GM18517 (cell line): ENCODE data around the gene SIVA1.

ENCODE experiments used
- ATAC-seq: cut with Tn5 transposase; IDR thresholded peaks from one replicate; pipeline ENCODE4 v1.9.1; 2021; ENCODE audit warnings: mild to moderate bottlenecking, moderate library complexity; ENCODE audit not compliant: unreplicated experiment

The SIVA1 gene

GRCh38 chr14:104783484-104784217 is 30.7 kb downstream of the SIVA1 start:
- ATAC-seq = no peak

DNA sequence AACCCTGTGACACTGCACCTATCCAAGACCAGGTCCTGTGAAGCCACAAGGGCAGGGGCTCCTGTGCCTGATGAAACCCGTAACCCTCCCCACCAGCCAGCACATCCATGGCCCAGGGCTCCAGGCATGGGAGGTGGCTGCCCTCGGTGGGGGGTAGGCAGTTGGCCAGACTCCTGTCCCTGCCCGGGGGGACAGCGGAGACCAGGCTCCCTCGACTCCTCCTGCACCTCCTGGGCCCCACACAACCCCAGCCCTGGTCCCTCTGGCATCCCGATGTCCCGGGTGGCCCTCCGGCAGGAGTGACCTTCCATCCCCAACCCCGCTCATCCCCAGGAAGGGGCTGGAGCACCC is 31.2 kb downstream of the SIVA1 start:
- ATAC-seq = no peak

DNA sequence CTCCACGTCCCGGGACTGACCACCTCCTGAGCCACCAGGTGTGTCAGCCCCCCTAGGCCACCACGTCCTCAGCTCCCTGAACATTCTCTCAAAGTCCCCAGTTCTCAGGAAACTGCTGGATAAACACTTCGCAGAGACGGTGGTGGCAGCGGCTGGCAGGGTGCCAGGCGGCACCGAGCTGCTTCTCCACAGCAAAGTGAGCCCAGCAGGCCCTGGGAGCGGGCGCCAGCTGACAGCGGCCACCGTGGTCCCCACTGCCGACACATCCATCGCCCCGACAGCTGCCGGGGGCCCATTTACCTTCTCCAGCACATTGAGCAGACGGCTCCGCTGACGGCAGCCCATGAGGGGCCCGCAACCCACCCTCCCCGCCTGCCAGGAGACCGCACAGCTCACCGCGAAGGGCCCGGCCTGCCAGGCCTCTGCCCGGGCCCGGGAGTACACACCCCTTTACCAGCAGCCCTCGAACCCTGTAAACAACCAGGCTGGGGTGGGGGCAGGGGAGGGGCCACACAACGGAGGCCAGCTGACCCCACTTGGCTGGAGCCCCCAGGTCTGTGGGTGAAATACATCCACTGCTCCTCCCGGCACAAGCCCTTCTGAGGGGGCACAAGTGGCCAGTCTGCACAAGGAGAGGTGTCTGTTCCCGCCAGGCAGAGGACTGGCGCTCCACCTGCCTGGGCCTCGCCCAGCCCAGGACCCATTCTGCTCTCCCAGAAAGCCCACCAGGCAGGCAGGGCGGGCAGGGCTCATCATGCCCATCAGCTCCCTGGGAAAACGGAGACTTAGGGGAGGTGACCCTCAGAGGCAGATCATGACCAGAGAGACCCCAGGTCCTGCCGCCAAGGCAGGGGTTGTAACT is 32.1 kb downstream of the SIVA1 start:
- ATAC-seq = no peak

- ATAC-seq = no peak
These were observed 32.7 kb downstream of the SIVA1 start for GRCh38 chr14:104785708-104786080.

GRCh38 chr14:104786091-104786586 is 33.2 kb downstream of the SIVA1 start:
- no peak for ATAC-seq

- ATAC-seq = no peak
These were observed 34.1 kb downstream of the SIVA1 start for GRCh38 chr14:104786726-104787675.

GRCh38 chr14:104787736-104788135 is 34.8 kb downstream of the SIVA1 start:
- ATAC-seq = no peak

DNA sequence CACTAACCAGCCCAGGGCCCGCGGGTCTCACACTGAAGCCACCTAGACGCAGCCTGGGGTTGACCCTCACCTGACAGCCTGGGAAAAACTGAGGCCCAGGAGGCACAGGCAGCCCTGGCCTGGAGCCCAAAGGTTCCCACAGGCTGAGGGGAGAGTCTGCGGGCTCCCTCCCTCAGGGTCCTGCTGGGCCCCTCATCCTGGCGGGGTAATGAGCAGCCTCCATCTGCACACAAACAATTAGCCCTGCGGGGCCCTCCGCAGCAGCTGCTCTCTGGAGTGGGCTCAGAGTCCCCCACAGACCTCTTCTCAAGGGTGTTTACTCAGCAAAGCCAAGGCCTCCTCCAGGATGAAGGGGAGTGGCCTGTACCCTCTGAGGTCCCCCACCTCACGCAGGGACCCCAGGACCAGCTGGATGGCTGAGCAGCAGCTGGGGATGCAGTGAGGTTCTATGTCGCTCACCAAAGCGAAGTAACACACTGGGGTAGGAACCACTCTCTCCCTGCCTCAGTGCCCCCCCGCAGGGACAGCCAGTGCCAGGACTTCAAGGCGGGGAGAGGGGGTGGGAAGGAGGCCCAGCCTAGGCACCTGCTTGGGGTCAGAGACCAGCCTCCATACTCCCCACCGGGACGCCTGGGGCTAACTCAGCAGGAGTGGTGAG is 35.3 kb downstream of the SIVA1 start:
- no peak for ATAC-seq

GRCh38 chr14:104788873-104789663 is 36.1 kb downstream of the SIVA1 start:
- ATAC-seq = no peak

- ATAC-seq = no peak
These were observed 37.1 kb downstream of the SIVA1 start for GRCh38 chr14:104789752-104790743.

- no peak for ATAC-seq
These were observed 38.5 kb downstream of the SIVA1 start for GRCh38 chr14:104791425-104791824.

- ATAC-seq = no peak
These were observed 39.3 kb downstream of the SIVA1 start for GRCh38 chr14:104792101-104792884.

DNA sequence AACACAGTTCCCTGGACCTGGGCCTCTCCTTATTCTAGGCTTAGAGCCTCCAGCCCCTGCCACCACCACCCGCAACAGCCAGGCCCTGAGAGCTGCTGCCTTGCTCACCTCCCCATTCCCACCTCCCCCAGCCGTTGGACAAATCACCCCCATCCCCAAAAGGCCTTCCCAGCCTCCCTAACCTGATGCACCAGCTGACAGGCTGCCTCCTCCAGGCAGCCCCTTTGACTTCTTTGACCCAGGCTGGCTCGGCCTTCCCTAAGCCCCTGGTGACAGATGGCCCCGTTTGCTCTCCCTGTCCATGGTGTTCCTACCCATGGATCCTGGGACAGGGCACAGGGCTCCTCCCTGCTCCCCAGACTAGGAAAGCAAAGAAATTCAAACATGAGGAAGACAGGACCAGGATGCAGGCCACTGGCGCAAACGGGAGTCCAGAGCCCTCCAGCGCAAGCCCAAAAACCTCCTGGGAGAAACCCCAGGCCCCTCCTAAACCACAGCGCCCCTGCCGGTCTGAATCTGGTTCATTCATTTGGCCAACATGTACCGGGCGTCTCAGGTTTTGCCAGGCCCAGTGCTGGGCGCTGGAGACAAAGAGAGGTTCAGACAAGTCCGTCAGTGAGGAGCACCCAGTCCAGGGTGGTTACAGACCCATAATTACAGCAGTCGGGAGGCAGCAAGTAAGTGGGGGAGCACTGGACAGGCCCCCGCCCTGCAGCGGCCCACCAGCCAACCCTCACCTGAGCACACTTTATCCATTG is 40.2 kb downstream of the SIVA1 start:
- no peak for ATAC-seq

GRCh38 chr14:104793703-104793959 is 40.7 kb downstream of the SIVA1 start:
- no peak for ATAC-seq

DNA sequence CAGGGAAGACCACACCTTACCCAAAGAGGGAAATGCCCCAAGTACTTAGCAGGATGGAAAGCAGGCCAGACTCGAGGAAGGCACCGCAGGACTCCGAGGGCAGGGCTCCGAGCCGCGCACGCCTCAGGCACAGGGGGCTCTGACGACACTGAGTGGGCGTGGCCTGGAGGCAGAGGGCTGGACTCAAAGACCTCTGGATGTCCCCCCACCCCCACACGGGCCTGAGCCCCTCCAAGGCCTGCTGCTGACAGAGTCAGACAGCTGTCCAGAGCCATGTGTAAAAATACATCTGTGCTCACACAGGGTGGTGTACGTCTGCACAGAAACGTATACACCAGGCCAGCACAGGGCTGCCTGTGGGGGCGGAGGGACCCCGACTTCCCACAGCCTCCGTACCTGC is 41.2 kb downstream of the SIVA1 start:
- ATAC-seq = no peak

- ATAC-seq = no peak
These were observed 41.7 kb downstream of the SIVA1 start for GRCh38 chr14:104794631-104794992.

- ATAC-seq = no peak
These were observed 42.2 kb downstream of the SIVA1 start, which contains the start of gene AKT1 for GRCh38 chr14:104794993-104795780. AKT1 (minus strand) TSS chr14:104795748; CDS start chr14:104792643, 3,105 bp downstream.
